Type B pancreatic cell (in vitro differentiated cells): ENCODE results near the gene NAXE. TPM values are rescaled to one million over a fixed set of nuclear protein-coding genes. Genes with fewer than 3 reads are reported as not detected.
A peak's percentile ranks its signal among the peaks of the same experiment; 100 is the strongest.

ENCODE experiments used
- DNase-seq: peaks from one replicate; pipeline ENCODE4 v3.0.0; 2021; ENCODE audit warnings: mixed read lengths; ENCODE audit not compliant: unreplicated experiment; ENCODE audit errors: extremely low spot score
- H3K27ac Mint-ChIP-seq: 2 replicates; pipeline ENCODE4 v1.8.0; 2021; ENCODE audit warnings: mild to moderate bottlenecking, mixed read lengths
- H3K27me3 Mint-ChIP-seq: 2 replicates; pipeline ENCODE4 v1.8.0; 2021; ENCODE audit warnings: mixed read lengths
- H3K36me3 Mint-ChIP-seq: 2 replicates; pipeline ENCODE4 v1.8.0; 2021; ENCODE audit warnings: mixed read lengths
- H3K4me1 Mint-ChIP-seq: one replicate; pipeline ENCODE4 v1.8.0; 2021; ENCODE audit warnings: mixed read lengths; ENCODE audit not compliant: unreplicated experiment
- H3K4me3 Mint-ChIP-seq: 2 replicates; pipeline ENCODE4 v1.8.0; 2021; ENCODE audit warnings: mild to moderate bottlenecking, mixed read lengths
- H3K9me3 Mint-ChIP-seq: 2 replicates; pipeline ENCODE4 v1.8.0; 2021; ENCODE audit warnings: mixed read lengths
- CTCF ChIP-seq: fragments of 200-600 bp; sonication (generic); conservative IDR thresholded peaks from 2 replicates; pipeline ENCODE4 v1.5.0; 2021; ENCODE audit warnings: antibody characterized with exemption, mild to moderate bottlenecking
- total RNA-seq: library from RNA; stranded (reverse); gene quantifications from 2 replicates; pipeline ENCODE4 v1.2.1, GENCODE V29; 2021; ENCODE audit warnings: low replicate concordance

NAXE gene
- total RNA-seq, 1 donor from 2014 or later: 98.4 TPM

DNA sequence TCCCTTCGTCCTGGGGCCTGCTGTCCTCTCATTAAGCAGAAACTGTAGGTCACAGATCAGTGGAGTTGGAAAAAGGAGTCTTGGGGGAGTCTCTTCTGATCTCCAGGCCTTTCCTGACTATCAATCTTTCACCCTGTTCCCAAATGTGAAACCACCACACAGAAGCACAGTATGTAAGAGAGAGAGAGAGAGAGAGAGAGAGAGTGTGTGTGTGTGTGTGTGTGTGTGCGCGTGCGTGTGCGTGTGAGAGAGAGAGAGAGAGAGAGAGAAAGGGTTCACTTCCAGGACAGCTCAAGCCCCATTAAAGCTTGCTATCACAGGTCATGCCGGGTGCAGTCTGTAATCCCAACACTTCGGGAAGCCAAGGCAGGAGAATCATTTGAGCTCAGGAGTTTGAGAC is 13.5 kb upstream of the NAXE start:
- no peak for TF ChIP-seq CTCF
- DNase-seq: no peak
- Mint-ChIP-seq H3K27ac (peak overlapping the region; percentile 42), H3K36me3 (no peaks in the 10 kb centered on the region), H3K4me3 (peak overlapping the region; percentile 20), H3K4me1 (peaks cover 9% of the 10 kb centered on the region), H3K27me3 (peaks cover 18% of the 10 kb centered on the region), H3K9me3 (no peaks in the 10 kb centered on the region)

DNA sequence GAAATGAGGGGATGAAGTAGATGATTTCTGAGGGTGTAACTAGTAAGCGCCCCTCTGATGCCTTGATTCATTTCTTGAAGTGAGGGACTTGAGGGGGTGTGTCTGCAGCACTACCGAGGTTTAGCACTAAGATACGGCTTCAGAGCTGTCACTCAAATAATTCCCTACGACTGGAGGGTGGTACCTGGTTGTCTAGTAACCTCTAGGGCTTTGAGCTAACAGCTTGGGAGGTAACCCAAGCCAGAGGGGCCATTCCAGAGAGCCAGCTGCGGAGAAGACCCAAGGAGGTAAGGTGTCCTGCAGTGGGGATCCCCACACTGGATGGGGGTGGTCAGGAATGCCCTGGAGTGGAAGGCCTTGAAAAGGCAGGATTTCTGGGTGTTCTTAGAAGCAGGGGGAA is 12.1 kb upstream of the NAXE start, which contains the start of gene TTC24:
TTC24 (plus strand) TSS at position 252 of the 400 bp plus-strand sequence. CDS start 1,642 bp downstream, outside the sequence.
- Mint-ChIP-seq H3K4me3 (no peak within 1 kb of the TSS), H3K4me1 (peaks cover 13% of the 10 kb centered on the region), H3K27ac (no peak within 1 kb of the TSS), H3K27me3 (peaks cover 16% of the 10 kb centered on the region), H3K9me3 (no peaks in the 10 kb centered on the region), H3K36me3 (no peaks in the 10 kb centered on the region)
- no peak for DNase-seq
- TF ChIP-seq CTCF: no peak

DNA sequence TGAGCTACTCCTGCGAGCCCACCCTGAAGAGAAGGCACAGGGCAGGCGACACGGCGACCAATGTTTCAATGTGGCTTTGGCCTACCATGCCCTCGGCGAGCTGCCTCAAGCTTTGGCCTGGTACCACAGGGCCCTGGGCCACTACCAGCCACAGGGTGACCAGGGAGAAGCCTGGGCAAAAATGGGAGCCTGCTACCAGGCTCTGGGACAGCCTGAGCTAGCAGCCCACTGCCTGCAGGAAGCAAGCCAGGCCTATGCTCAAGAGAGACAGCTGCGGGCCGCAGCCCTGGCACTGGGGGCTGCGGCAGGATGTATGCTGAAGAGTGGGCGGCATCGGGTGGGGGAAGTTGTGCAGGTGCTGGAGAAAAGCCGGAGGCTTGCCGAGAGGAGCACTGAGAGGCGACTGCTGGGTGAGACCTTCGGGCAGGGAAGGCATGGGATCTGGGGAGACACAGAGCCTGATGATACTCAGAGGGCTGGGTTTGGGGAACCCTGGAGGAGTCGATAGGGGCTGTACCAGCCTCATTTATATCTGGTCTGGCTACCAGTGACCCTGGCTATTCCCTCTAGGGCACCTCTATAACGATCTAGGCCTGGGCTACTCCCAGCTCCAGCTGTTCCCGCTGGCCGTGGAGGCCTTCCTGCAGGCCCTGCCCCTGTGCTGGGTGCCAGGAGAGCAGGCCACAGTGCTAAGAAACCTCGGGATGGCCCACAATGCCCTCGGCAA is 9.8 kb upstream of the NAXE start:
- H3K27me3 Mint-ChIP-seq: peaks cover 14% of the 10 kb centered on the region
- H3K36me3 Mint-ChIP-seq: no peaks in the 10 kb centered on the region
- no peak overlapping the region for H3K4me3 Mint-ChIP-seq
- no peak for TF ChIP-seq CTCF
- peaks cover 13% of the 10 kb centered on the region for H3K4me1 Mint-ChIP-seq
- DNase-seq: no peak
- H3K27ac Mint-ChIP-seq: no peak overlapping the region
- no peaks in the 10 kb centered on the region for H3K9me3 Mint-ChIP-seq

GRCh38 chr1:156582388-156583017 is 9.1 kb upstream of the NAXE start:
- H3K27ac Mint-ChIP-seq: no peak overlapping the region
- H3K4me1 Mint-ChIP-seq: peaks cover 11% of the 10 kb centered on the region
- peaks cover 14% of the 10 kb centered on the region for H3K27me3 Mint-ChIP-seq
- no peaks in the 10 kb centered on the region for H3K9me3 Mint-ChIP-seq
- H3K4me3 Mint-ChIP-seq: no peak overlapping the region
- DNase-seq: no peak
- no peak for TF ChIP-seq CTCF
- no peaks in the 10 kb centered on the region for H3K36me3 Mint-ChIP-seq

GRCh38 chr1:156583821-156584622 is 7.6 kb upstream of the NAXE start:
- Mint-ChIP-seq H3K36me3 (no peaks in the 10 kb centered on the region), H3K27me3 (peaks cover 14% of the 10 kb centered on the region), H3K27ac (peak overlapping the region; percentile 29), H3K4me3 (no peak overlapping the region), H3K4me1 (peaks cover 4% of the 10 kb centered on the region), H3K9me3 (no peaks in the 10 kb centered on the region)
- no peak for DNase-seq
- peak; percentile 92 for TF ChIP-seq CTCF
